Ectodermal cell (in vitro differentiated cells): ENCODE data around the gene COL19A1.

ENCODE experiments used
- H3K27ac ChIP-seq: 2 replicates; pipeline ENCODE4 v1.7.0; 2013; ENCODE audit warnings: mild to moderate bottlenecking, low read depth, low read length; ENCODE audit not compliant: insufficient read depth, poor library complexity, severe bottlenecking
- H3K27me3 ChIP-seq: 2 replicates; pipeline ENCODE4 v1.7.0; 2013; ENCODE audit warnings: mild to moderate bottlenecking, low read length; ENCODE audit not compliant: insufficient read depth, control insufficient read depth, poor library complexity, severe bottlenecking
- H3K36me3 ChIP-seq: one replicate; pipeline ENCODE4 v1.7.0; 2013; ENCODE audit warnings: low read length; ENCODE audit not compliant: control insufficient read depth, insufficient read depth
- H3K4me1 ChIP-seq: one replicate; pipeline ENCODE4 v1.7.0; 2013; ENCODE audit warnings: low read length; ENCODE audit not compliant: control insufficient read depth, insufficient read depth
- H3K4me3 ChIP-seq: 2 replicates; pipeline ENCODE4 v1.7.0; 2013; ENCODE audit warnings: low read depth, low read length, control low read depth; ENCODE audit not compliant: insufficient read depth
- H3K9me3 ChIP-seq: 2 replicates; pipeline ENCODE4 v1.7.0; 2013; ENCODE audit warnings: mild to moderate bottlenecking, low read length, moderate library complexity; ENCODE audit not compliant: control insufficient read depth
- WGBS, 2 experiments: methylation state at CpG; one replicate each; pipeline ENCODE4 v1.1.7; 2013; ENCODE audit warnings: missing lambda C conversion rate in 2 of 2; 5-methylcytosine and 5-hydroxymethylcytosine counted together

Gene COL19A1

GRCh38 chr6:70231311-70231710, 365.0 kb downstream of the COL19A1 start:
- Histone ChIP-seq H3K4me3 (no peak overlapping the region), H3K27ac (no peak overlapping the region), H3K9me3 (no peaks in the 10 kb centered on the region), H3K36me3 (no peaks in the 10 kb centered on the region), H3K27me3 (no peaks in the 10 kb centered on the region), H3K4me1 (no peaks in the 10 kb centered on the region)
- 95 to 98% methylated on average over 2 of the region's 2 CpGs for WGBS, 2 experiments

- H3K27me3 ChIP-seq = no peaks in the 10 kb centered on the region
These were observed 368.3 kb downstream of the COL19A1 start for GRCh38 chr6:70234561-70235236.

DNA sequence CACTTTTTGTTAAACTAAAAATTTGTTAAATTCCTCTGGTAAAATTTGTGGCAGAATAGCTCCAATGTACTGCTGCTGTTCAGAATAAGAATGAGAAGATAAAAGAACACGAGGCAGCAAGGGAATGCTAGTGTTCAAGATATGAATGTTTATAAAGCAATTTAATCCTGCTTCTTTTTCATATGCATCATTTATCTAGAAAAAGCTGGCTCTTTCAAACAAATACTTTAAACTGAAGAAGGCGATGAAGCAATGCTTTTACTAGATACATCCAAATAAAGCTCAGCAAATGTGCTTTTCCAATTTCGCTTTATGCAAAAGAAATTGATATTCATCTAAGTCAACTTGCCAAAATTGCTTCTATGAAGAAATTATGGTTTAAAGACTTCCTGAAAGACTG, 370.0 kb downstream of the COL19A1 start:
- Histone ChIP-seq H3K36me3 (no peaks in the 10 kb centered on the region), H3K9me3 (no peaks in the 10 kb centered on the region), H3K4me3 (no peak overlapping the region), H3K27me3 (no peaks in the 10 kb centered on the region), H3K27ac (no peak overlapping the region), H3K4me1 (no peaks in the 10 kb centered on the region)
- 93 to 95% methylated on average over 3 of the region's 3 CpGs for WGBS, 2 experiments

More at GRCh38 chr6:70234561-70235236, 368.3 kb downstream of the COL19A1 start:
- WGBS, 2 experiments = 92 to 93% methylated on average over 7 of the region's 7 CpGs
- H3K4me3 ChIP-seq = no peak overlapping the region
- no peaks in the 10 kb centered on the region for H3K9me3 ChIP-seq
- H3K4me1 ChIP-seq = no peaks in the 10 kb centered on the region
- no peak overlapping the region for H3K27ac ChIP-seq
- H3K36me3 ChIP-seq = no peaks in the 10 kb centered on the region

GRCh38 chr6:70241031-70241430, 374.7 kb downstream of the COL19A1 start:
- Histone ChIP-seq H3K9me3 (no peaks in the 10 kb centered on the region), H3K27me3 (no peaks in the 10 kb centered on the region), H3K27ac (no peak overlapping the region), H3K4me3 (no peak overlapping the region), H3K4me1 (no peaks in the 10 kb centered on the region), H3K36me3 (no peaks in the 10 kb centered on the region)
- WGBS, 2 experiments = 95 to 100% methylated on average over 3 of the region's 3 CpGs

- Histone ChIP-seq H3K27ac (no peak overlapping the region), H3K4me1 (no peaks in the 10 kb centered on the region), H3K4me3 (no peak overlapping the region), H3K9me3 (no peaks in the 10 kb centered on the region), H3K27me3 (no peaks in the 10 kb centered on the region), H3K36me3 (no peaks in the 10 kb centered on the region)
- 86 to 89% methylated on average over 7 of the region's 7 CpGs for WGBS, 2 experiments
These were observed 375.6 kb downstream of the COL19A1 start for GRCh38 chr6:70241991-70242420.

DNA sequence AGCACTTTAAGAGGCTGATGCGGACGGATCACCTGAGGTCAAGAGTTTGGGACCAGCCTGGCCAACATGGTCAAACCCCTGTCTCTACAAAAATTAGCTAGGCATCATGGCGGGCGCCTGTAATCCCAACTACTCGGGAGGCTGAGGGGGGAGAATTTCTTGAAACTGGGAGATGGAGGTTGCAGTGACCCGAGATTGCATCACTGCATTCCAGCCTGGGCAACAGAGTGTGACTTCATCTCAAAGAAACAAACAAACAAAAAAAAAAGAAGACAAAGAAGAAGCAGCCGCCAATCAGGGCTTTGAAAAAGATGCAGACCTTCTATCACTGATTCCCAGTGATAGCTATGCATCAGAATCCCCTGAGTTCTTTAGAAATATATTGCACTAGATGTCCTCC, 379.8 kb downstream of the COL19A1 start:
- H3K27me3 ChIP-seq = no peaks in the 10 kb centered on the region
- WGBS, 2 experiments = 86 to 92% methylated on average over 6 to 7 of the region's 7 CpGs
- no peak overlapping the region for H3K4me3 ChIP-seq
- H3K9me3 ChIP-seq = no peaks in the 10 kb centered on the region
- no peaks in the 10 kb centered on the region for H3K36me3 ChIP-seq
- H3K4me1 ChIP-seq = no peaks in the 10 kb centered on the region
- H3K27ac ChIP-seq = no peak overlapping the region

GRCh38 chr6:70252604-70253003, 386.2 kb downstream of the COL19A1 start:
- H3K36me3 ChIP-seq = no peaks in the 10 kb centered on the region
- 93 to 96% methylated on average over 2 of the region's 2 CpGs for WGBS, 2 experiments
- no peaks in the 10 kb centered on the region for H3K9me3 ChIP-seq

DNA sequence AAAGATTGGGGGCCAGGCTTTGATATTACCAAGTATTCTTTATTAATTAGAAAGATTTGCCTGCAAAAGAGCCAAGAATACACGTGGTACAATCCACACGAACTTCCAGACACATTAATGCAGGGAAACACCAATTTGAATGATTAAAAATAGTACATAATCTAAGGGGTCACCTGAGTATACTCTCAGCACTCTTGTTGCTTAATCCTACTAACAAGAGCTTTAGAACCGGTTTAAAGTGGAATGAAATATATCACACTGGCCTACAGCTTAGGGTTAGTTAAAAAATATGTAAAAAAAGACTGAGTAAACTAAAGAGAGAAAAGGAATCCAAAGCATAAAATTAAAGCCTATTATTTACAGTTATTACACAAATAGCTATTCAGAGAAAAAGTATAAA, 387.6 kb downstream of the COL19A1 start:
- 79% methylated on average over 3 of the region's 3 CpGs; no CpG with 5 or more reads in 1 of the 2 experiments for WGBS, 2 experiments
- Histone ChIP-seq H3K4me3 (no peak overlapping the region), H3K27ac (no peak overlapping the region)

More at GRCh38 chr6:70252604-70253003, 386.2 kb downstream of the COL19A1 start:
- Histone ChIP-seq H3K4me1 (no peaks in the 10 kb centered on the region), H3K4me3 (no peak overlapping the region), H3K27me3 (no peaks in the 10 kb centered on the region), H3K27ac (no peak overlapping the region)

DNA sequence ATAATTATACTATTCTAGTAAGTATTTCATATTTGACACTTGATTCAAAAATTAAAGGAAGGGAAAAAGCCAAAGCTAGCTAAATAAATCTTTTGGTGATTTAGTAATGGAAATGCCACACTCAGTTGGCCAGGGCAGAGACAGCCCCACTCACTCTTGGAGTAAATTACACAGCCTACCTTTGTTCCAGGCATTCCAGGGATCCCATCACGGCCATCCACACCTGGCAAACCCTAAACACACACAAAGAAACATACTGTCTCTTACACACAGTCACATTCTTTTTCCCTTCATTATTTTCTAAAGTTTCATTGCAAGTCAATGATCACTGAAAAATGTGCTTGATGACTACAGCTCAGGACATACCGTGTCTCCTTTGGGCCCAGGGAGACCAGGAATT, 388.4 kb downstream of the COL19A1 start:
- Histone ChIP-seq H3K27me3 (no peaks in the 10 kb centered on the region), H3K4me3 (no peak overlapping the region), H3K27ac (no peak overlapping the region), H3K9me3 (no peaks in the 10 kb centered on the region), H3K4me1 (no peaks in the 10 kb centered on the region), H3K36me3 (no peaks in the 10 kb centered on the region)
- WGBS, 2 experiments = 83 to 94% methylated on average over 2 of the region's 2 CpGs

More for the DNA sequence above, 387.6 kb downstream of the COL19A1 start:
- Histone ChIP-seq H3K4me1 (no peaks in the 10 kb centered on the region), H3K27me3 (no peaks in the 10 kb centered on the region), H3K9me3 (no peaks in the 10 kb centered on the region), H3K36me3 (no peaks in the 10 kb centered on the region)

DNA sequence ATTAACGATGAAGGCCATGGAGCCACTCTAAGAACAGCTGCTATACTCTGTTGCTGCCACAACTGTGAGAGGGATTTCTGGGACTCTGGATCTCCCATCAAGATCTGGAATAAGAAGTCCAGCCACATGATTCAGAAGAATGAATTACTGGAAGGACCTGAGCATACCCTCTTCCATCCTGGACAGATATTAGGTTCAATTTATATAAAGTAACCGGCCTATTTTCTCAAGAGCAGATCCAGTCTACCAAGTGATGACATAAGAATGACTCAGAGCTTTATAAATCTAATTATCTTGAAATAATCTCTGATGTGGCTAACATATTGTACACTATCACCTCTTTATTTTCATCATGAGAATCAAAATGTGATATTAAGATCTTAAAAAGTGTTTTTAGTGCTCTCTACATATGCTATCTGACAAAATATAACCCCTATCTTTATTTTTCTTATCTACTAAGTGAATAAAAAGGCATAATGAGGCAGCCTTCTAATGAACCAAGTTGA, 391.5 kb downstream of the COL19A1 start:
- no peaks in the 10 kb centered on the region for H3K36me3 ChIP-seq
- H3K9me3 ChIP-seq = no peaks in the 10 kb centered on the region
- H3K27me3 ChIP-seq = no peaks in the 10 kb centered on the region
- no peak overlapping the region for H3K27ac ChIP-seq
- H3K4me1 ChIP-seq = no peaks in the 10 kb centered on the region
- no peak overlapping the region for H3K4me3 ChIP-seq
- 93 to 100% methylated on average over 1 to 2 of the region's 2 CpGs for WGBS, 2 experiments
